Activated CD8-positive, alpha-beta memory T cell treated with anti-CD3 and anti-CD28 coated beads, Interleukin-2, amount 50 U/mL, for 48 hours (primary cell): ENCODE results near the gene RIMBP2.
"Not testable (repeated sequence)": the region's sequence is repeated elsewhere in the genome, so short reads cannot be mapped to it uniquely, and the experiment has no call there.

Experiments
- DNase-seq: peaks from one replicate; pipeline ENCODE4 v3.0.0-alpha.2; 2020

The RIMBP2 gene

GRCh38 chr12:130590685-130591084 is 125.4 kb downstream of the RIMBP2 start:
- no peak for DNase-seq

- DNase-seq, result no peak
These were observed 126.4 kb downstream of the RIMBP2 start for GRCh38 chr12:130589540-130590317.

- no peak for DNase-seq
These were observed 127.2 kb downstream of the RIMBP2 start for GRCh38 chr12:130588696-130589539.

- DNase-seq, result no peak
These were observed 128.1 kb downstream of the RIMBP2 start for GRCh38 chr12:130587966-130588365.

- DNase-seq, result not testable (repeated sequence)
These were observed 131.6 kb downstream of the RIMBP2 start for GRCh38 chr12:130584475-130584874.

- DNase-seq, result no peak
These were observed 132.3 kb downstream of the RIMBP2 start for GRCh38 chr12:130583800-130584199.

GRCh38 chr12:130583317-130583716 is 132.8 kb downstream of the RIMBP2 start:
- no peak for DNase-seq

- DNase-seq, result no peak
These were observed 133.8 kb downstream of the RIMBP2 start for GRCh38 chr12:130582286-130582685.

GRCh38 chr12:130581782-130582181 is 134.3 kb downstream of the RIMBP2 start:
- no peak for DNase-seq

GRCh38 chr12:130579231-130579630 is 136.9 kb downstream of the RIMBP2 start:
- DNase-seq, result no peak

- DNase-seq, result no peak
These were observed 138.7 kb downstream of the RIMBP2 start for GRCh38 chr12:130577351-130577750.

- DNase-seq, result no peak
These were observed 139.7 kb downstream of the RIMBP2 start for GRCh38 chr12:130576371-130576816.

GRCh38 chr12:130574402-130574801 is 141.7 kb downstream of the RIMBP2 start:
- DNase-seq, result no peak

- no peak for DNase-seq
These were observed 142.3 kb downstream of the RIMBP2 start for GRCh38 chr12:130573766-130574165.

GRCh38 chr12:130573235-130573634 is 142.9 kb downstream of the RIMBP2 start:
- no peak for DNase-seq

- DNase-seq, result no peak
These were observed 143.5 kb downstream of the RIMBP2 start for GRCh38 chr12:130572553-130572952.

- DNase-seq, result no peak
These were observed 144.4 kb downstream of the RIMBP2 start for GRCh38 chr12:130571734-130572133.

GRCh38 chr12:130571089-130571488 is 145.0 kb downstream of the RIMBP2 start:
- no peak for DNase-seq

GRCh38 chr12:130569521-130569920 is 146.6 kb downstream of the RIMBP2 start:
- no peak for DNase-seq

- DNase-seq, result no peak
These were observed 147.6 kb downstream of the RIMBP2 start for GRCh38 chr12:130568501-130568900.

GRCh38 chr12:130568041-130568440 is 148.1 kb downstream of the RIMBP2 start:
- DNase-seq, result no peak

GRCh38 chr12:130566446-130567155 is 149.5 kb downstream of the RIMBP2 start:
- no peak for DNase-seq

- DNase-seq, result no peak
These were observed 150.9 kb downstream of the RIMBP2 start for GRCh38 chr12:130565189-130565588.
